Natural killer cell (primary cell): ENCODE measurements around the gene ATP13A5. TPM values are rescaled to one million over a fixed set of nuclear protein-coding genes. Genes with fewer than 3 reads are reported as not detected.

ENCODE experiments used
- ATAC-seq, 3 donors: fragments of 150-1000 bp in 2 of 3; fragments of 200-7000 bp in 1 of 3; cut with Tn5 transposase; 1 replicate in 1 of 3; 2 replicates in 2 of 3; pipeline ENCODE4 v1.10.0; 2021; ENCODE audit warnings: mild to moderate bottlenecking in 2 of 3, moderate library complexity in 2 of 3
- DNase-seq, 2 donors: peaks; one replicate each; pipeline versions ENCODE4 v3.0.0 to v3.0.0-alpha.2; 2013 to 2021; ENCODE audit warnings: mixed read lengths in 1 of 2
- H3K27ac ChIP-seq: one replicate; pipeline ENCODE4 v1.5.1; 2013; ENCODE audit warnings: mild to moderate bottlenecking, low read length
- H3K27me3 ChIP-seq: one replicate; pipeline ENCODE4 v1.6.1; 2013; ENCODE audit warnings: low read length; ENCODE audit not compliant: control insufficient read depth, insufficient read depth
- H3K36me3 ChIP-seq: one replicate; pipeline ENCODE4 v1.6.1; 2013; ENCODE audit warnings: low read length; ENCODE audit not compliant: control insufficient read depth, insufficient read depth
- H3K4me1 ChIP-seq: one replicate; pipeline ENCODE4 v1.6.1; 2013; ENCODE audit warnings: low read length; ENCODE audit not compliant: control insufficient read depth, insufficient read depth
- H3K4me3 ChIP-seq: one replicate; pipeline ENCODE4 v1.5.1; 2013; ENCODE audit warnings: low read length
- H3K9me3 ChIP-seq: one replicate; pipeline ENCODE4 v1.6.1; 2013; ENCODE audit warnings: low read length; ENCODE audit not compliant: control insufficient read depth, insufficient read depth
- H3K27ac Mint-ChIP-seq, 2 donors: one replicate each; pipeline ENCODE4 v1.8.0; 2022; ENCODE audit warnings: mild to moderate bottlenecking in 2 of 2, mixed read lengths in 2 of 2, moderate library complexity in 1 of 2
- H3K27me3 Mint-ChIP-seq, 2 donors: one replicate each; pipeline ENCODE4 v1.8.0; 2022; ENCODE audit warnings: low read depth in 2 of 2, mixed read lengths in 2 of 2
- H3K36me3 Mint-ChIP-seq: one replicate; pipeline ENCODE4 v1.8.0; 2022; ENCODE audit warnings: mixed read lengths
- H3K4me1 Mint-ChIP-seq, 2 donors: one replicate each; pipeline ENCODE4 v1.8.0; 2022; ENCODE audit warnings: mixed read lengths in 2 of 2
- H3K4me3 Mint-ChIP-seq: one replicate; pipeline ENCODE4 v1.8.0; 2022; ENCODE audit warnings: mild to moderate bottlenecking, moderate library complexity, mixed read lengths
- H3K9me3 Mint-ChIP-seq, 2 donors: one replicate each; pipeline ENCODE4 v1.8.0; 2022; ENCODE audit warnings: mixed read lengths in 2 of 2
- CTCF ChIP-seq: fragments of 200-600 bp; IDR thresholded peaks from one replicate; pipeline ENCODE4 v1.8.0; 2022; ENCODE audit warnings: antibody characterized with exemption
- WGBS: methylation state at CpG from one replicate; pipeline ENCODE4 v1.1.7; 2013; ENCODE audit warnings: missing lambda C conversion rate; ENCODE audit not compliant: insufficient coverage; 5-methylcytosine and 5-hydroxymethylcytosine counted together
- intact Hi-C: fragments of 100-400 bp; cut with micrococcal nuclease; formaldehyde crosslinking; loops from one replicate; pipeline ENCODE4 v1.14.2; 2022
- total RNA-seq, 4 donors: library from RNA; stranded (reverse); fragments of 120-200 nt in 1 of 4; gene quantifications; one replicate each; pipeline versions ENCODE4 v1.2.3 to v1.2.4, GENCODE V29; 2013 to 2022

ATP13A5 gene
- total RNA-seq, 3 donors from 2014 or later (not counting 1 experiment from before 2014, with no cell fraction given): not detected

GRCh38 chr3:193228206-193228605 is 150.3 kb downstream of the ATP13A5 start:
- Mint-ChIP-seq H3K9me3 (peaks cover 4 to 5% of the 10 kb centered on the region in 2 donors), H3K27ac (no peak overlapping the region), H3K36me3 (no peaks in the 10 kb centered on the region), H3K27me3 (no peaks in the 10 kb centered on the region), H3K4me3 (no peak overlapping the region), H3K4me1 (no peaks in the 10 kb centered on the region)
- H3K27me3 ChIP-seq: no peaks in the 10 kb centered on the region
- H3K9me3 ChIP-seq: no peaks in the 10 kb centered on the region
- no peak for DNase-seq
- H3K36me3 ChIP-seq: no peaks in the 10 kb centered on the region
- H3K27ac ChIP-seq: no peak overlapping the region
- intact Hi-C loops: no loop called here
- no peak for TF ChIP-seq CTCF
- no peak overlapping the region for H3K4me3 ChIP-seq
- 89% methylated on average over 6 of the region's 6 CpGs for WGBS
- no peak for ATAC-seq
- H3K4me1 ChIP-seq: no peaks in the 10 kb centered on the region

- TF ChIP-seq CTCF: no peak
- no peaks in the 10 kb centered on the region for H3K4me1 ChIP-seq
- no peak overlapping the region for H3K4me3 ChIP-seq
- no peak overlapping the region for H3K27ac Mint-ChIP-seq
- no peaks in the 10 kb centered on the region for H3K36me3 ChIP-seq
- H3K9me3 ChIP-seq: no peaks in the 10 kb centered on the region
- no peaks in the 10 kb centered on the region for H3K36me3 Mint-ChIP-seq
- ATAC-seq (no peak), DNase-seq (no peak)
- no peaks in the 10 kb centered on the region for H3K4me1 Mint-ChIP-seq
- no peaks in the 10 kb centered on the region for H3K27me3 Mint-ChIP-seq
- no peak overlapping the region for H3K27ac ChIP-seq
- WGBS: 93% methylated on average over 6 of the region's 6 CpGs
- intact Hi-C loops: no loop called here
- H3K4me3 Mint-ChIP-seq: no peak overlapping the region
- H3K9me3 Mint-ChIP-seq: peaks cover 2 to 4% of the 10 kb centered on the region in 2 donors
- no peaks in the 10 kb centered on the region for H3K27me3 ChIP-seq
These were observed 153.0 kb downstream of the ATP13A5 start for GRCh38 chr3:193225302-193226125.

Other genes starting within 250 kb of the ATP13A5 start
- gene PLAAT1, start 137.5 kb downstream of the ATP13A5 start, total RNA-seq: not detected
- gene ATP13A4, start 176.1 kb upstream of the ATP13A5 start, total RNA-seq: 1 to 10 TPM; 1.3 to 3.9 (median 3.6) TPM
- gene OPA1, start 214.5 kb upstream of the ATP13A5 start, total RNA-seq: 10 to 100 TPM; 52.6 to 72.0 (median 57.5) TPM